ENCODE data around the gene EPS8. TPM values are rescaled to one million over a fixed set of nuclear protein-coding genes. Genes with fewer than 3 reads are reported as not detected.

The EPS8 gene
- total RNA-seq, 1 experiment from 2014 or later = 13.9 TPM

GRCh38 chr12:15638231-15638630 is 151.0 kb downstream of the EPS8 start:
- no peaks in the 10 kb centered on the region for H3K9me3 Mint-ChIP-seq (ENCODE audit: unreplicated experiment)
- H3K4me3 Mint-ChIP-seq (ENCODE audit: unreplicated experiment) = no peak overlapping the region
- no TSS peak for BruUV-seq (replicated peaks)
- no peak overlapping the region for H3K4me3 ChIP-seq (ENCODE audit: low read depth, low read length)
- TF ChIP-seq CTCF (IDR thresholded peaks at IDR 0.05; ENCODE audit: insufficient read depth in 1 of 2, low read depth in 1 of 2, low read length in 1 of 2, severe bottlenecking in 1 of 2, unreplicated experiment in 1 of 2) = no peak
- no peaks in the 10 kb centered on the region for H3K9me3 ChIP-seq
- H3K27me3 Mint-ChIP-seq (ENCODE audit: insufficient read depth, unreplicated experiment) = no peaks in the 10 kb centered on the region
- H3K27ac Mint-ChIP-seq (ENCODE audit: unreplicated experiment) = no peak overlapping the region
- H3K27me3 ChIP-seq (replicated peaks; ENCODE audit: control insufficient read depth, insufficient read depth, low read length) = no peaks in the 10 kb centered on the region
- ChIA-PET CTCF (no interaction called here), POLR2A (no interaction called here)
- peaks cover 6% of the 10 kb centered on the region for H3K36me3 Mint-ChIP-seq (ENCODE audit: insufficient read depth, unreplicated experiment)
- H3K4me1 Mint-ChIP-seq (ENCODE audit: low read depth, unreplicated experiment) = peaks cover 22% of the 10 kb centered on the region
- no peaks in the 10 kb centered on the region for H3K36me3 ChIP-seq (ENCODE audit: control insufficient read depth, insufficient read depth, low read length)
- peaks cover 19% of the 10 kb centered on the region for H3K4me1 ChIP-seq
- intact Hi-C loops (cut with micrococcal nuclease; ENCODE audit: unreplicated experiment) = no loop called here
- DNase-seq = no peak

- POLR2A ChIA-PET = no interaction called here
- Histone ChIP-seq H3K36me3 (ENCODE audit: control insufficient read depth, insufficient read depth, low read length) (no peaks in the 10 kb centered on the region), H3K27me3 (replicated peaks; ENCODE audit: control insufficient read depth, insufficient read depth, low read length) (no peaks in the 10 kb centered on the region), H3K4me3 (ENCODE audit: low read depth, low read length) (no peak overlapping the region), H3K4me1 (peaks cover 20% of the 10 kb centered on the region), H3K9me3 (no peaks in the 10 kb centered on the region)
- H3K36me3 Mint-ChIP-seq (ENCODE audit: insufficient read depth, unreplicated experiment) = peaks cover 6% of the 10 kb centered on the region
- no peak overlapping the region for H3K4me3 Mint-ChIP-seq (ENCODE audit: unreplicated experiment)
- BruUV-seq (replicated peaks) = no TSS peak
- no peak for TF ChIP-seq CTCF (IDR thresholded peaks at IDR 0.05; ENCODE audit: insufficient read depth in 1 of 2, low read depth in 1 of 2, low read length in 1 of 2, severe bottlenecking in 1 of 2, unreplicated experiment in 1 of 2)
- intact Hi-C loops (cut with micrococcal nuclease; ENCODE audit: unreplicated experiment) = loop anchor here (1.0 kb wide), 1 partner anchor 46 kb away; no protein-coding TSS in a partner anchor
- H3K4me1 Mint-ChIP-seq (ENCODE audit: low read depth, unreplicated experiment) = peaks cover 33% of the 10 kb centered on the region
- no peaks in the 10 kb centered on the region for H3K27me3 Mint-ChIP-seq (ENCODE audit: insufficient read depth, unreplicated experiment)
- H3K27ac Mint-ChIP-seq (ENCODE audit: unreplicated experiment) = no peak overlapping the region
- DNase-seq = peak in 1 of 2 experiments; percentile 11
- CTCF ChIA-PET = interaction anchor here (1.0 to 1.1 kb wide), 3 partner anchors 46 to 222 kb away, joined by 3 read pairs; no protein-coding TSS in a partner anchor
- no peaks in the 10 kb centered on the region for H3K9me3 Mint-ChIP-seq (ENCODE audit: unreplicated experiment)
Observed at GRCh38 chr12:15636060-15636890, 152.9 kb downstream of the EPS8 start.

GRCh38 chr12:15634010-15634683 is 155.0 kb downstream of the EPS8 start:
- peaks cover 6% of the 10 kb centered on the region for H3K9me3 Mint-ChIP-seq (ENCODE audit: unreplicated experiment)
- Histone ChIP-seq H3K36me3 (ENCODE audit: control insufficient read depth, insufficient read depth, low read length) (no peaks in the 10 kb centered on the region), H3K4me3 (ENCODE audit: low read depth, low read length) (no peak overlapping the region), H3K9me3 (no peaks in the 10 kb centered on the region), H3K4me1 (peaks cover 40% of the 10 kb centered on the region), H3K27me3 (replicated peaks; ENCODE audit: control insufficient read depth, insufficient read depth, low read length) (no peaks in the 10 kb centered on the region)
- intact Hi-C loops (cut with micrococcal nuclease; ENCODE audit: unreplicated experiment) = no loop called here
- peaks cover 54% of the 10 kb centered on the region for H3K4me1 Mint-ChIP-seq (ENCODE audit: low read depth, unreplicated experiment)
- no peak overlapping the region for H3K4me3 Mint-ChIP-seq (ENCODE audit: unreplicated experiment)
- H3K36me3 Mint-ChIP-seq (ENCODE audit: insufficient read depth, unreplicated experiment) = no peaks in the 10 kb centered on the region
- no TSS peak for BruUV-seq (replicated peaks)
- ChIA-PET POLR2A (no interaction called here), CTCF (no interaction called here)
- DNase-seq = no peak
- H3K27me3 Mint-ChIP-seq (ENCODE audit: insufficient read depth, unreplicated experiment) = no peaks in the 10 kb centered on the region
- H3K27ac Mint-ChIP-seq (ENCODE audit: unreplicated experiment) = no peak overlapping the region
- TF ChIP-seq CTCF (IDR thresholded peaks at IDR 0.05; ENCODE audit: insufficient read depth in 1 of 2, low read depth in 1 of 2, low read length in 1 of 2, severe bottlenecking in 1 of 2, unreplicated experiment in 1 of 2) = no peak

Measured in Caco-2 (cell line).